D721Med (cell line): Measurements from ENCODE around the gene ITIH4.

Experiments used
- DNase-seq: peaks from one replicate; pipeline ENCODE4 v3.0.0; 2011; ENCODE audit warnings: low spot score; ENCODE audit not compliant: insufficient read length
- FAIRE-seq: peaks from 2 replicates; lab custom pipeline; 2011; peaks lifted over from hg19 to GRCh38; lab: Jason Lieb, UNC
- TF ChIP-seq, protein P1 (sequence below): IDR thresholded peaks from 2 replicates; pipeline ENCODE4 v1.5.1; 2012; ENCODE audit warnings: mild to moderate bottlenecking, control low read depth; ENCODE audit not compliant: insufficient read depth; ENCODE audit errors: missing control alignments

The ITIH4 gene

DNA sequence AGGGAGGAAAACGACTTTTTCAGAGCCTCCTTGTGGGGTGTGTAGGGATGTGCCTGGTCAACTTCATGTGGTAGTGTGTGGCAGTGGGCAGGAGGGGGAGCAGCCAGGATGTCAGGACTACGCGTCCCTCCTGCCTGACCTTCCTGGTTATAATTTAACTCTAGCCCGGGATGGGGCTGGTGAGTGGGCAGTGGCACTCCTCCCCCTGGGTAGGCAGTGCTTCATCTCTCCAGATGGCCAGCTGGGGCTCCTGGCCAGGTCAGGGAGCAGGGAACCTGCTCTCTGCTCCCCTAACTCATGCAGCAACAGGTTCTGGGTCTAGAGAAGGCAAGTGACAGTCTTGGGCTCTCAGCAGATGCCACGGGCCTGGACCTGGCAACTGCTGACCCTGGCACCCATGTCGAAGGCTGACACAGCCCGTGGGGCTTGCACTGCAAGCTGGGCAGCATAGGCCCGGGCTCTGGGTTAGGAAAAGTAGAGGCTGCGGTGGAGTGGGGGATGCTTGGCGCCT, 2.6 kb downstream of the ITIH4 start:
- TF ChIP-seq, protein P1, sequence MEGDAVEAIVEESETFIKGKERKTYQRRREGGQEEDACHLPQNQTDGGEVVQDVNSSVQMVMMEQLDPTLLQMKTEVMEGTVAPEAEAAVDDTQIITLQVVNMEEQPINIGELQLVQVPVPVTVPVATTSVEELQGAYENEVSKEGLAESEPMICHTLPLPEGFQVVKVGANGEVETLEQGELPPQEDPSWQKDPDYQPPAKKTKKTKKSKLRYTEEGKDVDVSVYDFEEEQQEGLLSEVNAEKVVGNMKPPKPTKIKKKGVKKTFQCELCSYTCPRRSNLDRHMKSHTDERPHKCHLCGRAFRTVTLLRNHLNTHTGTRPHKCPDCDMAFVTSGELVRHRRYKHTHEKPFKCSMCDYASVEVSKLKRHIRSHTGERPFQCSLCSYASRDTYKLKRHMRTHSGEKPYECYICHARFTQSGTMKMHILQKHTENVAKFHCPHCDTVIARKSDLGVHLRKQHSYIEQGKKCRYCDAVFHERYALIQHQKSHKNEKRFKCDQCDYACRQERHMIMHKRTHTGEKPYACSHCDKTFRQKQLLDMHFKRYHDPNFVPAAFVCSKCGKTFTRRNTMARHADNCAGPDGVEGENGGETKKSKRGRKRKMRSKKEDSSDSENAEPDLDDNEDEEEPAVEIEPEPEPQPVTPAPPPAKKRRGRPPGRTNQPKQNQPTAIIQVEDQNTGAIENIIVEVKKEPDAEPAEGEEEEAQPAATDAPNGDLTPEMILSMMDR = no peak
- DNase-seq (no peak), FAIRE-seq (no peak)

DNA sequence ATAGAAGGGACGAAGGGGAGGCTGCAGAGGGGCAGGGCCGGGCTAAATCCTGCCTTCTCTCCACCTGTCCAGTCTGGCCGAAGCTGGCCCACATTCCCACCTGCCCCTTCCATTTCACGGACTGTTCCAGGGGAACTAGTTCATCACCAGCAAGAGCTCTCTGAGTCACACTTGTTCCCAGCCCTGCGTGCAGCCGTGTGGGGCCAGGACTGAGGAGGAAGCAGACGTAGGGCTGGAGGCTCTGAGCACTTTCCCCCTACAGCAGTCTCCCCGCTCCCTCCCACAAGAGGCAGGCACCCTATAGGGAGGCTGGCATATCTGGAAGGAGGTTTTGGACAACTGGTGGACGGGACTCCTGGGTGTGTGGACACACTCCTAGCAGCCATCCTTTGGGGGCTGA, 3.0 kb downstream of the ITIH4 start:
- no peak for FAIRE-seq
- no peak for DNase-seq
- TF ChIP-seq, protein P1 = no peak

DNA sequence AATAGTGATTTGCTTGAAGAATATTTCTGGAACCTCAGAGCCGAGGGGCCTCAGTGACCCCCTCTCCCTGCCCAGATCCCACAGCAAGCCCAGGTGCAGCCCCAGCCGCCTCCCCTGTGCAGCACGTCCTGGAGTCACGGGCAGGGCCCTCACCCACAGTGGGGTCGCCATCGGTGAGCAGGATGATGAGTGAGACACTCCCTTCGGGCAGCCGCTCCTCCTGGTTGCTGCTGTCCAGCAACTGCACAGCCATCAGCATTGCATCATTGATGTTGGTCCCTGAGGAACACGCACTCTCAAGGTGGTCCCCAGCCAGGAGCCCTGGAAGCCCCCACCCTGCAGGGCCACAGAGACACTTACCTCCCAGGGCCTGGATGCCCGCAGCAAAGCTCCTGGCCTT, 6.4 kb downstream of the ITIH4 start:
- no peak for FAIRE-seq
- TF ChIP-seq, protein P1 = no peak
- DNase-seq = no peak

DNA sequence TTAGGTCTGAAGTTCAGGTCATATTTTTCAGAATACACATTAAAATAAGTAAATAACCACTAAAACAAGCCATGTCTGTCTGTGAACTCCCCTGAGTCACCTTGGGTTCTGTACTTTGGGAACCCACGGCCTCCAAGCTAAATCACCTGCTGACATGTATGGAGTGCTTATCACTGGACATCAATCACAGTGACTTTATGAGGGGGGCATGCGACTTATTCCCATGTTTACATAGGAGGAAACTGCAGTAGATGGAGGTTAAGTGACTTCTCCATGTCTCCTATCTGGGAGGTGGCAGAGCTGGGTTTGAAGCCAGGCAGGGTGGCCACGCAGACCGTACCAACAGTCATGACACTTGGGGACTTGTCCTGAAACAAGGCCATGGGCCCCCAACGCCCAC, 8.1 kb downstream of the ITIH4 start:
- FAIRE-seq (no peak), DNase-seq (no peak)
- TF ChIP-seq, protein P1 = no peak

DNA sequence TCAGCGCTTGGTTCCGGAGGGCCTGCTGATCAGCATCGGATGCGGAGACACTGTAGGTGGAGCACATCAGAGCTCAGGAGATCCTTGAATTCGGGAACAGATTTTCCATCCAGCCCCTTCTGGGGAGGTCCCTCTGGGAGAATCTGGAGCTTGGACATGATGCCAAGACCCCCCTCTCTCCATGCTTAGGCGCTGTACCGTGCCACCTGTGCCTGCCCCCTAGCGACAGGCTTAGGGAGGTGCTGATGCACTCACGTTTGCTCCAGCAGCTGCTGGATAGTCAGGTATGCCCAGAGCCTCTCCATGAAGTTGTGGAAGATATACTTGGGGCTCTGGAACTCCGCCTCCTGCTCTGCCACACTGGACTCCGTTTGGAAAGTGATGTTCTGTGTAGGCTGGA, 9.7 kb downstream of the ITIH4 start:
- FAIRE-seq = no peak
- TF ChIP-seq, protein P1 = peak; percentile 58
- DNase-seq = peak; percentile 56

DNA sequence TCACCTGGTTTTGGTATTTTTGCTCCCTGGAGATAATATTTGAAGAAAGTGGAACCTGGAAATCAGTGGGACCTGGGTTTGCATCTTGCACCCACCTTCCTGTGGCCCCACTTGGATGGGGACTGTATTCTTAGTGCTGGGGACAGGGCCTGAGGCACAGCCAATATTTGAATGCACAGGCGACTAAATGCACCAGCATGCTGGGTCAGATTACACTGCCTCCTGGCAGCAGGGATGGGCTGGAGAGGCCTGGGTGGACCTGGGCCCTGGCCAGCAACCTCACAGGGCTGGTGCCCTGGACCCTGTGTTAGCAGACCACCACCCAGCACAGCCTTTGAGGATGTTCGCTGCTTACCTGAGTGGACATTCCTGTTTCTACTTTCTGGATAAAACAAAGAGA, 10.5 kb downstream of the ITIH4 start:
- no peak for FAIRE-seq
- TF ChIP-seq, protein P1 = no peak
- no peak for DNase-seq

DNA sequence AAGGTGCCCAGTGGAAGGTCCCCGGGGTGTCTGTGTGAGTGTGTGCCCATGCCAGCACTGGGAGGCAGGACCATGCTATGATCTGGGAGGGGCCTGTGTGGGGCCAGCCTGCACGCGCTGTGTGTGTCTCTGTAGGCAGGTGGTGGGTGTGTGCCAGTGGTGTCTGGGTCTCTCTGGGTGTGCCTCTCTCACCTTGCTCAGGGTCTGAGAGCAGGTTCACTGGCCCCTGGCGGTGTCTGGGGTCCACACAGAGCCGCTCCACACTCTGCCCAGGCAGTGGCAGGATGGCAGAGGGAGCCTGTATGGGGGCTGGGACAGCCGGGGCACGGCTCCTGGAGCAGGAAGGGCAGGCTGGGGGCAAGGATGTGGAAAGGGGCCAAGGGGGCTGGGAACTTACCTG, 12.6 kb downstream of the ITIH4 start:
- TF ChIP-seq, protein P1 = no peak
- FAIRE-seq = no peak
- no peak for DNase-seq
